ENCODE results near the gene KANSL1. TPM values are rescaled to one million over a fixed set of nuclear protein-coding genes. Genes with fewer than 3 reads are reported as not detected.
"Not testable (repeated sequence)": the region's sequence is repeated elsewhere in the genome, so short reads cannot be mapped to it uniquely, and the experiment has no call there.

Gene KANSL1
- 38.7 TPM for polyA plus RNA-seq (ENCODE audit: insufficient read length)

GRCh38 chr17:46193151-46193625, at the start of gene KANSL1:
Gene KANSL1, minus strand, starts transcription at chr17:46193429. Its CDS starts 21,286 bp downstream, at chr17:46172143.
- DNase-seq (ENCODE audit: low read depth): peak; percentile 85

- not testable (repeated sequence) for DNase-seq (ENCODE audit: low read depth)
These were observed 38.1 kb upstream of the KANSL1 start for GRCh38 chr17:46231359-46231758.

GRCh38 chr17:46225274-46225794, 32.1 kb upstream of the KANSL1 start:
- DNase-seq (ENCODE audit: low read depth): peak; percentile 76

GRCh38 chr17:46224864-46225263, 31.6 kb upstream of the KANSL1 start:
- not testable (repeated sequence) for DNase-seq (ENCODE audit: low read depth)

GRCh38 chr17:46223041-46223440, 29.8 kb upstream of the KANSL1 start:
- not testable (repeated sequence) for DNase-seq (ENCODE audit: low read depth)

- no peak for DNase-seq (ENCODE audit: low read depth)
These were observed 23.5 kb upstream of the KANSL1 start for GRCh38 chr17:46216682-46217081.

- peak; percentile 84 for DNase-seq (ENCODE audit: low read depth)
These were observed 19.6 kb upstream of the KANSL1 start for GRCh38 chr17:46212634-46213435.

- no peak for DNase-seq (ENCODE audit: low read depth)
These were observed 15.8 kb upstream of the KANSL1 start for GRCh38 chr17:46208997-46209396.

- DNase-seq (ENCODE audit: low read depth): no peak
These were observed 12.7 kb upstream of the KANSL1 start for GRCh38 chr17:46205975-46206374.

- no peak for DNase-seq (ENCODE audit: low read depth)
These were observed 9.2 kb upstream of the KANSL1 start for GRCh38 chr17:46202424-46202823.

- DNase-seq (ENCODE audit: low read depth): no peak
These were observed 8.3 kb upstream of the KANSL1 start for GRCh38 chr17:46201491-46201890.

GRCh38 chr17:46200197-46200596, 7.0 kb upstream of the KANSL1 start:
- no peak for DNase-seq (ENCODE audit: low read depth)

- DNase-seq (ENCODE audit: low read depth): no peak
These were observed 6.2 kb upstream of the KANSL1 start for GRCh38 chr17:46199379-46199778.

- DNase-seq (ENCODE audit: low read depth): no peak
These were observed 5.0 kb upstream of the KANSL1 start for GRCh38 chr17:46198233-46198632.

- DNase-seq (ENCODE audit: low read depth): no peak
These were observed 4.3 kb upstream of the KANSL1 start for GRCh38 chr17:46197530-46197929.

- no peak for DNase-seq (ENCODE audit: low read depth)
These were observed 2.9 kb upstream of the KANSL1 start for GRCh38 chr17:46195939-46196716.

GRCh38 chr17:46195217-46195855, 2.1 kb upstream of the KANSL1 start:
- DNase-seq (ENCODE audit: low read depth): no peak

GRCh38 chr17:46194393-46195216, 1.4 kb upstream of the KANSL1 start:
- peak; percentile 35 for DNase-seq (ENCODE audit: low read depth)

GRCh38 chr17:46193626-46194392, 580 bp upstream of the KANSL1 start:
- DNase-seq (ENCODE audit: low read depth): peak; percentile 77
